Measurements from ENCODE around the gene PSMD13.

DNA sequence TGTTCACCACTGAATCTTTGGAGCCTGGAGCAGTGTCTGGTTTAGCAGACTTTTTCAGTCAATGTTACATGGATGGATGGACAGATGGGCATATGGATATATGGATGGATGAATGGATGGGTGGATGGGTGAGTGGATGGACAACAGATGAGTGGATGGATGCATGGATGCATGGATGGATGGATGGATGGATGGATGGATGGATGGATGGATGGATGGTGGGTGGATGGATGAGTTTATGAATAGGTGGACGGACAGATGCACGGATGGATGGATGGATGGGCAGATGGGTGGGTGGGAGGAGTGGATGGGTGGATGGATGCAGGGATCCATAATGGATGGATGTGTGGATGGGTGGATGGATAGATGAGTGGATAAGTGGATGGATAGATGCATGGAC is 19.0 kb downstream of the PSMD13 start:
- TF ChIP-seq GATA2 (IDR thresholded peaks at IDR 0.05; ENCODE audit: low read depth, low read length) (no peak), GATA3 (IDR thresholded peaks at IDR 0.05; ENCODE audit: low read depth, low read length) (no peak)
